Transverse colon (tissue), 3 donors: ENCODE measurements around the gene IGSF21.

Experiments
- POLR2A ChIP-seq: fragments of 450-650 bp; IDR thresholded peaks from one replicate; pipeline ENCODE4 v1.6.1; 2016; ENCODE audit warnings: antibody characterized with exemption, mild to moderate bottlenecking, moderate library complexity
- TF ChIP-seq, protein P1 (sequence below), 5 experiments: fragments of 200-600 bp in 3 of 5; fragments of 450-650 bp in 2 of 5; sonication (generic) in 3 of 5; IDR thresholded peaks; 1 replicate in 2 of 5; 2 replicates in 3 of 5; pipeline ENCODE4 v1.5.1; 2016 to 2017; ENCODE audit warnings: antibody characterized with exemption in 5 of 5, inconsistent platforms in 3 of 5, mild to moderate bottlenecking in 2 of 5, moderate library complexity in 1 of 5

DNA sequence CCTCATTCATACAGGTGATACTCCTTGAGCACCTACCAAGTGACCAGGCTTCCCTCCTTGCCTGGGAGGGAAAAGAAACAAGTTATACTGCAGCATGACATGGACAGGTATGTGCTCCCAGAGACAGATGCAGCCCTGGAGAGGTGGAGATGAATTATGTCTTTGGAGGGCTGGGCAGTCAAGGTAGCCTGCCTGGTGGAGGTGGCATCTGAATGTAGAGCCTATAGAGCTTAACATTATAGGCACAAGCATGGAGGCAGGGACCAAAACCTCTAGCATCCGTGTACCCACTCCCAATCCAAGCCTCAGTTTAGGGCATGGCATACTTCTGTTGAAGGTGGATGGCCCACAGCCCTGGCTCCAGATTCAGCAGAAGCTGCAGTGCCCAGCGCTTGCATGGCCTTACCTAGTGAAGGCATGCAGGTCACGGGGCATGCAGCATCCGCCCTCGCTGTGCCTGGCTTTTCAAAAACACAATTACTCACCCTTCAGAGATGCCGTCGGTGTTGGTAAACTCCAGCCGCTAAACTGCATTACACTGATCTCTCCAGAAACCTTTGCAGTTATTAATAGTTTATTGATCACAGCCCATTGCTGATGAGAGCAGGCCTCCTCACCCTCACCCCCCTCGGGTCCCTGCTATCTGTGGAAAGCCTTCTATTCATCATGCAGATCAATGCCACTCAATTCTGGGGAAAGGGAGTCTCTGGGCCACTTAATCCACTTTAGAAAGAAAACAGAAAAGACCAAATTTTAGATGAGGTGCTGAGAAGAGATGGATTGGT lies 222.1 kb downstream of the IGSF21 start:
- TF ChIP-seq, protein P1, sequence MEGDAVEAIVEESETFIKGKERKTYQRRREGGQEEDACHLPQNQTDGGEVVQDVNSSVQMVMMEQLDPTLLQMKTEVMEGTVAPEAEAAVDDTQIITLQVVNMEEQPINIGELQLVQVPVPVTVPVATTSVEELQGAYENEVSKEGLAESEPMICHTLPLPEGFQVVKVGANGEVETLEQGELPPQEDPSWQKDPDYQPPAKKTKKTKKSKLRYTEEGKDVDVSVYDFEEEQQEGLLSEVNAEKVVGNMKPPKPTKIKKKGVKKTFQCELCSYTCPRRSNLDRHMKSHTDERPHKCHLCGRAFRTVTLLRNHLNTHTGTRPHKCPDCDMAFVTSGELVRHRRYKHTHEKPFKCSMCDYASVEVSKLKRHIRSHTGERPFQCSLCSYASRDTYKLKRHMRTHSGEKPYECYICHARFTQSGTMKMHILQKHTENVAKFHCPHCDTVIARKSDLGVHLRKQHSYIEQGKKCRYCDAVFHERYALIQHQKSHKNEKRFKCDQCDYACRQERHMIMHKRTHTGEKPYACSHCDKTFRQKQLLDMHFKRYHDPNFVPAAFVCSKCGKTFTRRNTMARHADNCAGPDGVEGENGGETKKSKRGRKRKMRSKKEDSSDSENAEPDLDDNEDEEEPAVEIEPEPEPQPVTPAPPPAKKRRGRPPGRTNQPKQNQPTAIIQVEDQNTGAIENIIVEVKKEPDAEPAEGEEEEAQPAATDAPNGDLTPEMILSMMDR (IDR thresholded peaks at IDR 0.05): no peak
- TF ChIP-seq POLR2A: no peak
